Activated naive CD4-positive, alpha-beta T cell treated with anti-CD3 and anti-CD28 coated beads, Interleukin-2, amount 50 U/mL, for 72 hours (primary cell): ENCODE results near the gene IL4. TPM values are rescaled to one million over a fixed set of nuclear protein-coding genes. Genes with fewer than 3 reads are reported as not detected.
"Not testable (repeated sequence)": the region's sequence is repeated elsewhere in the genome, so short reads cannot be mapped to it uniquely, and the experiment has no call there.

Experiments
- ATAC-seq, 2 donors: fragments of 150-1000 bp; cut with Tn5 transposase; 2 replicates each; pipeline ENCODE4 v1.10.0; 2021; ENCODE audit warnings: mild to moderate bottlenecking in 2 of 2, moderate library complexity in 2 of 2
- DNase-seq, 2 donors: peaks; one replicate each; pipeline ENCODE4 v3.0.0; 2021 to 2022; ENCODE audit warnings: low spot score in 2 of 2
- H3K27ac Mint-ChIP-seq, 2 donors: one replicate each; pipeline ENCODE4 v1.8.0; 2022; ENCODE audit warnings: mild to moderate bottlenecking in 2 of 2, mixed read lengths in 2 of 2
- H3K36me3 Mint-ChIP-seq, 2 donors: one replicate each; pipeline ENCODE4 v1.8.0; 2022; ENCODE audit warnings: mixed read lengths in 2 of 2
- H3K9me3 Mint-ChIP-seq, 2 donors: one replicate each; pipeline ENCODE4 v1.8.0; 2022; ENCODE audit warnings: mixed read lengths in 2 of 2
- total RNA-seq, 2 donors: library from RNA; stranded (reverse); gene quantifications; one replicate each; pipeline ENCODE4 v1.2.3, GENCODE V29; 2022

The IL4 gene
- total RNA-seq, 2 donors from 2014 or later: not detected

DNA sequence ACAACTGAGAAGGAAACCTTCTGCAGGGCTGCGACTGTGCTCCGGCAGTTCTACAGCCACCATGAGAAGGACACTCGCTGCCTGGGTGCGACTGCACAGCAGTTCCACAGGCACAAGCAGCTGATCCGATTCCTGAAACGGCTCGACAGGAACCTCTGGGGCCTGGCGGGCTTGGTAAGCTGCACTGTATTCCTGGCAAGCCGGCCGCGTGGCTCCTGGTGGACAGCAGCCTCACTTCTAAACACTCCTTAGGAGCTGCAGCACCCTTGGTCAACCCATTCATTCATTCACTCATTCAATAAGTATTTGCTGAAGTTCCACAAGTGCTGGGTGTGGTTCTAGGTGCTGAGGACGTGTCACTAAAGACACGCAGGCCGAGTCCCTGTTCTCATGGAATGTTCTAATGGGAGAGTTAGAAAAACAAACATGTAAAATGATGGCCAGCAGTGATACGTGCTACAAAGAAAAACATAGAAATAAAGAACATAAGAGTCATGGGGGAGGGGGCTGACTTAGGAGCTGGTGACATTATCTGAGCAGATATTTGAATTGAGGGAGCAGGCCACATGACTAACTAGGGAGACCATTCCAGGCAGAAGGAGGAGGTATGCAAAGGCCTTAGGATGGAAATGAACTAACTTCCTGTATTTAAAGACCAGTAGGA, 6.1 kb downstream of the IL4 start:
- no peak for DNase-seq
- Mint-ChIP-seq H3K36me3 (no peaks in the 10 kb centered on the region), H3K27ac (no peak overlapping the region), H3K9me3 (no peaks in the 10 kb centered on the region)
- no peak for ATAC-seq

GRCh38 chr5:132680780-132681475, 7.1 kb downstream of the IL4 start:
- Mint-ChIP-seq H3K27ac (no peak overlapping the region), H3K9me3 (no peaks in the 10 kb centered on the region), H3K36me3 (no peaks in the 10 kb centered on the region)
- DNase-seq (no peak), ATAC-seq (no peak)

- ATAC-seq (no peak), DNase-seq (no peak)
- H3K9me3 Mint-ChIP-seq: no peaks in the 10 kb centered on the region
- no peaks in the 10 kb centered on the region for H3K36me3 Mint-ChIP-seq
- no peak overlapping the region for H3K27ac Mint-ChIP-seq
These were observed 7.7 kb downstream of the IL4 start for GRCh38 chr5:132681476-132681831.

GRCh38 chr5:132681983-132682382, 8.2 kb downstream of the IL4 start:
- DNase-seq (no peak), ATAC-seq (no peak)
- Mint-ChIP-seq H3K9me3 (no peaks in the 10 kb centered on the region), H3K36me3 (no peaks in the 10 kb centered on the region), H3K27ac (no peak overlapping the region)

DNA sequence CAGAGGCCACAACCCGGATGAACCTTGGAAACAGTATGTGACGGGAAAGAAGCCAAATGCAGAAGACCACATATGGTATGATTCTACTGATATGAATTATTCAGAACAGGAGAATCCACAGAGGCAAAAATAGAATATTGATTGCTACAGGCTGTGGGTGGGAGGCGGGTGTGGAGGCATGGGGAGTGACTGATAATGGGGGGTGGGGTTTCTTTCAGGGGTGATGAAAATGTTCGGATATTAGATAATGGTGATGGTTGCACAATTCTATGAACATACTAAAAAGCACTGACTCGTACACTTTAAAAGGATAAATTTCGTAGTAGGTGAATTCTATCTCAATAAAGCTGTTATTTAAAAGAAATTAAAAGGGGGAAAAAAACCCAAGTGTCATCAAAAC, 10.7 kb downstream of the IL4 start:
- ATAC-seq (no peak), DNase-seq (no peak)
- Mint-ChIP-seq H3K36me3 (no peaks in the 10 kb centered on the region), H3K9me3 (no peaks in the 10 kb centered on the region), H3K27ac (no peak overlapping the region)

GRCh38 chr5:132684922-132685720, 11.3 kb downstream of the IL4 start:
- Mint-ChIP-seq H3K27ac (no peak overlapping the region), H3K9me3 (no peaks in the 10 kb centered on the region), H3K36me3 (no peaks in the 10 kb centered on the region)
- DNase-seq (peak in 1 of 2 donors; percentile 41), ATAC-seq (peak; percentile 4 to 67)

- DNase-seq (no peak), ATAC-seq (no peak)
- no peak overlapping the region for H3K27ac Mint-ChIP-seq
- H3K36me3 Mint-ChIP-seq: no peaks in the 10 kb centered on the region
- H3K9me3 Mint-ChIP-seq: no peaks in the 10 kb centered on the region
These were observed 12.4 kb downstream of the IL4 start for GRCh38 chr5:132686193-132686592.

DNA sequence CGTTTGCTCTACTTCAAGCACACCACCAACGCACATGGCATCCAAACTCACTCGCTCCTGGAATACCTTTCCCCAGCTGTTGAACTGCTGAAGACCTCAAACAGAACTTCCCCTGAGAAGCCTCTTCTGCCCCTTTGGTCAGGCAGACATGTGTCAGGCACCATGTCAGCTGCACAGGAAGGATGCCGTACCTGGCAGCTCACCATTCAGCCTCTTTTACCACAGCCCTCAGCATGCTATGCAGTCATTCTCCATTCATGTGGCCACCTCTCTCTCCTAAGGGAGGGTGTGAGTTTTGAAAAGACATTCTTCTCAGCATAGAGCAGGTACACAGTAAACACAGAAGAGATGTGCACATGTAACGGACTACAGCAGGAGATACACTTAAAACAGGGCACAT, 14.2 kb downstream of the IL4 start:
- Mint-ChIP-seq H3K36me3 (peaks cover 4 to 6% of the 10 kb centered on the region in 2 donors), H3K27ac (peak overlapping the region; percentile 61 to 64), H3K9me3 (no peaks in the 10 kb centered on the region)
- ATAC-seq (peak; percentile 72 to 84), DNase-seq (no peak)

DNA sequence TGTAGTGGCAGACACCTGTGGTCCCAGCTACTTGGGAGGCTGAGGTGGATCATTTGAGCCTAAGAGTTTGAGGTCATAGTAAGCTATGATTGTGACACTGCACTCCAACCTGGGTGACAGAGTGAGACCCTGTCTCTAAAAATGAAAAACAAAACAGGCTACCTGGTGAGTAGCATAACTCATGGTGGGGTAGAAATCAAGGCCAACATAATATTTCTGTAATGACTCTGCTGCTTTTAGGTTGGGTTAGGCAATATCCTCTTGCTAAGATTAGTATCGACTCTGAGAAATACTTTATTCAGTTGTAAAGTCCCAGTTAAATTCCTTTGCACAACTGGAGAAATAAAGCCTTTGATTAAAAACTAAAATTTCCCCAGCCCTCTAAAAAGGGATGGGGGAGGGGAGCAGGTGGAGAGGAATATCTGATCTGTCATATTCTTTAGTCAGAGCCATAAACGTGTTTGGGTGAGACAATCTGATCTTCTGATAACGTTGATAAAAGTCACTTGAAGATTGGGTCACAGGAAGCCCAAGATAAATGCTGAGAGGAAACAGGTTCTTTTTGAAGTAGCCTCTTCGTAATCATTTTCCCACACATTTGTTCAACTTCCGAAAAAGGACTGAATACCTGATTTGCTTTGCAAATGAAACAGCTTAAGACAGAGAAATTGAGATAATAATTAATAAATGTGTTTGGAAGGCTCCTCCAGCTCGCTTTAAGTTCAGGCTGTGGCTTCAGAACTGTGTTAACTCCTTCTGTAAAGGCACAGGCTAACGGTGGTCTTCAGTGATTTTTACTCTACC, 14.9 kb downstream of the IL4 start:
- Mint-ChIP-seq H3K36me3 (peaks cover 4 to 6% of the 10 kb centered on the region in 2 donors), H3K27ac (peak overlapping the region; percentile 24 to 64), H3K9me3 (no peaks in the 10 kb centered on the region)
- DNase-seq: no peak
- peak; percentile 72 to 79 for ATAC-seq

DNA sequence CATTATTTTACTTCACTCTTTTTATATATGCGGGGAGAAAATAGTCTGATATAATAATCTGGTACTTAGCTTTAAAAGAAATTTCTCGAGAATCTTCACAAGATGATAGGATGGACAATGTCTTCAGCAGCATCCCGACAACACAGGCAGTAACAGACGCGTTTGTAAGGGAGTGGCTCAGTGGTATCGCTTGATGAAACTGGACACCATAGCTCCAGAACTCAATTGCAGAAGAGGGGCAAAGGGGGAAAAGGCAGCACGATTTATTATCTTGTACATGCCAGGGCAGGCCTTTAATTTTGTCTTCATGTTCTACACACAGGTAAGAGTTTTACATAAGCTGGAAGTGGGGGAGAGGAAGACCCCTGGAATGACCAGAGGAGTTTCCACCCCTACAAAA, 15.7 kb downstream of the IL4 start:
- Mint-ChIP-seq H3K9me3 (no peaks in the 10 kb centered on the region), H3K27ac (no peak overlapping the region), H3K36me3 (peaks cover 4 to 6% of the 10 kb centered on the region in 2 donors)
- ATAC-seq: no peak
- no peak for DNase-seq

- ATAC-seq: no peak
- no peak overlapping the region for H3K27ac Mint-ChIP-seq
- DNase-seq: no peak
- H3K9me3 Mint-ChIP-seq: no peaks in the 10 kb centered on the region
- peaks cover 4 to 6% of the 10 kb centered on the region in 2 donors for H3K36me3 Mint-ChIP-seq
These were observed 16.4 kb downstream of the IL4 start for GRCh38 chr5:132690156-132690555.

DNA sequence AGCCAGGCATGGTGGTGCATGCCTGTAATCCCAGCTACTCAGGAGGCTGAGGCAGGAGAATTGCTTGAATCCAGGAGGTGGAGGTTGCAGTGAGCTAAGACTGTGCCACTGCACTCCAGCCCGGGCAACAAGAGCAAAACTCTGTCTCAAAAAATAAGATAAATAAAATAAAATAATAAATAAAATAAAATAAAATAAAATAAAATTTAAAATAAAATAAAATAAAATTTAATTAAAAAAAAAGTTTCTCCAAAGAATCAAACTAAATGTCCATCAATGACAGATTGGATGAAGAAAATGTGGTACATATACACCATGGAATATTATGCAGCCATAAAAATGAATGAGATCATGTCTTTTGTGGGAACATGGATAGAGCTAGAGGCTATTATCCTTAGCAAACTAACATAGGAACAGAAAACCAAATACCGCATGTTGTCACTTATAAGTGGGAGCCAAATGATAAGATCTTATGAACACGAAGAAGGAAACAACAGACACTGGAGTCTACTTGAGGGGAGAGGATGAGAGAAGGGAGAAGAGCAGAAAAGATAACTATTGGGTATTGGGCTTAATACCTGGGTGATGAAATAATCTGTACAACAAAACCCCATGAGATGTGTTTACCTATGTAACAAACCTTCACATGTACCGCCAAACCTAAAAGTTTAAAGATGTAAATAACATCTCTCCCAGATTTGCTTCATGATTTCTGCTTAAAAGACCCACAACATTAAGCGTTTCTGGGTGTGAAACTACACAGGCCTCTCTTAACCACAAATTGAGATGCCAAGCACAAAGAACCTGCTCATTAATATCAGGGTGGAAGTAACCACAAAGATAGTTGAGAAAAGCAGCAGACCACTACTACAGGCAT, 18.2 kb downstream of the IL4 start:
- not testable (repeated sequence) for DNase-seq, H3K36me3 Mint-ChIP-seq, H3K27ac Mint-ChIP-seq, H3K9me3 Mint-ChIP-seq, ATAC-seq

- no peak for DNase-seq
- Mint-ChIP-seq H3K9me3 (no peaks in the 10 kb centered on the region), H3K27ac (no peak overlapping the region), H3K36me3 (peaks cover 4 to 6% of the 10 kb centered on the region in 2 donors)
- no peak for ATAC-seq
These were observed 18.8 kb downstream of the IL4 start for GRCh38 chr5:132692632-132692967.

- DNase-seq (no peak), ATAC-seq (no peak)
- no peak overlapping the region for H3K27ac Mint-ChIP-seq
- no peaks in the 10 kb centered on the region for H3K9me3 Mint-ChIP-seq
- H3K36me3 Mint-ChIP-seq: peaks cover 14 to 17% of the 10 kb centered on the region in 2 donors
These were observed 22.2 kb downstream of the IL4 start for GRCh38 chr5:132695956-132696355.

- Mint-ChIP-seq H3K27ac (no peak overlapping the region), H3K9me3 (no peaks in the 10 kb centered on the region), H3K36me3 (peaks cover 3 to 10% of the 10 kb centered on the region in 2 donors)
- DNase-seq (no peak), ATAC-seq (no peak)
These were observed 31.1 kb downstream of the IL4 start for GRCh38 chr5:132704875-132705274.

DNA sequence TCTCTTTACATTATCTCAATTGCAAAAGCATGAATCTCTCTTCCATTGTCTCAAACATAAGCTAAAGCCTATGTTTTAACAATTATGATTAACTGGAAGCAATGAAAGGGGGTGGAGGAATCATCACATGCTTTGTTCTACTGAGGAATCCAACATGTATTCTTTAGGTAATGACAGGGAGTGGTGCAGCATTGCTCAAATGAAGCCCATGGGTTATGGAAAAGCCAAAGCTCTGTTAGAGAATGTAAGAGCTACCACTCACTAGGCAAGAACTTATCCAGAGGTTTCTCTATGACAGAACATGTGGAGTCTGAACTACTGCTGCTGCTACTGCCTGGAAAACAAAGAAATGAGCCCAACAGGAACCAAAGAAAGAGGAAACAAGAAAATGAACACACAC, 34.9 kb downstream of the IL4 start:
- Mint-ChIP-seq H3K27ac (no peak overlapping the region), H3K9me3 (no peaks in the 10 kb centered on the region), H3K36me3 (peaks cover 0 to under 1% of the 10 kb centered on the region in 2 donors)
- ATAC-seq: no peak
- no peak for DNase-seq
